IMR-90 (cell line): ENCODE results near the gene HLA-DQA1. TPM values are rescaled to one million over a fixed set of nuclear protein-coding genes. Genes with fewer than 3 reads are reported as not detected.

Experiments
- ATAC-seq: fragments of 200-7000 bp; cut with Tn5 transposase; 2 replicates; pipeline ENCODE4 v1.9.1; 2020; ENCODE audit warnings: low read depth, mild to moderate bottlenecking, moderate library complexity
- BruUV-seq: library from RNA; stranded (reverse); fragments of 400-500 nt; replicated peaks from 2 replicates; lab custom pipeline; 2021; lab: Mats Ljungman, UMichigan
- CTCF ChIA-PET: fragments of 300-600 bp; formaldehyde crosslinking; extraction: SDS; loops from one replicate; lab custom pipeline; 2021; ENCODE audit warnings: antibody characterized with exemption; lab: Yijun Ruan, JAX
- POLR2A ChIA-PET: fragments of 300-600 bp; sonication (Branson Sonifier 250); formaldehyde crosslinking; loops from one replicate; lab custom pipeline; 2022; ENCODE audit warnings: antibody characterized with exemption; ENCODE audit not compliant: unreplicated experiment; lab: Charles Lee
- DNase-seq: peaks from one replicate; pipeline ENCODE4 v3.0.0; 2013
- H2AFZ ChIP-seq: replicated peaks from 2 replicates; pipeline ENCODE3; 2013; ENCODE audit warnings: low read length, mild to moderate bottlenecking; ENCODE audit not compliant: poor library complexity
- H2AK5ac ChIP-seq: 2 replicates; pipeline ENCODE4 v1.6.1; 2013; ENCODE audit warnings: low read depth, low read length, inconsistent platforms
- H2AK9ac ChIP-seq: replicated peaks from 2 replicates; pipeline ENCODE3; 2013; ENCODE audit warnings: mild to moderate bottlenecking, low read depth, low read length, moderate library complexity; ENCODE audit not compliant: poor library complexity
- H2BK120ac ChIP-seq: 2 replicates; pipeline ENCODE4 v1.6.1; 2013; ENCODE audit warnings: low read depth, low read length, inconsistent platforms
- H2BK15ac ChIP-seq: 3 replicates; pipeline ENCODE4 v1.6.1; 2013; ENCODE audit warnings: low read depth, low read length, inconsistent platforms
- H2BK20ac ChIP-seq: 2 replicates; pipeline ENCODE4 v1.6.1; 2013; ENCODE audit warnings: low read depth, mild to moderate bottlenecking, inconsistent platforms, low read length, moderate library complexity
- H2BK5ac ChIP-seq: 2 replicates; pipeline ENCODE4 v1.6.1; 2013; ENCODE audit warnings: mild to moderate bottlenecking, low read depth, low read length, inconsistent platforms; ENCODE audit not compliant: poor library complexity, severe bottlenecking
- H3K14ac ChIP-seq: replicated peaks from 2 replicates; pipeline ENCODE4 v1.6.1; 2013; ENCODE audit warnings: low read depth, low read length, inconsistent platforms
- H3K18ac ChIP-seq: 2 replicates; pipeline ENCODE4 v1.6.1; 2013; ENCODE audit warnings: low read depth, low read length, control low read depth
- H3K23ac ChIP-seq: 2 replicates; pipeline ENCODE4 v1.6.1; 2013; ENCODE audit warnings: low read depth, low read length, inconsistent platforms
- H3K27ac ChIP-seq: 2 replicates; pipeline ENCODE4 v1.5.1; 2013; ENCODE audit warnings: mild to moderate bottlenecking, control low read depth, low read length; ENCODE audit not compliant: insufficient read depth
- H3K27me3 ChIP-seq: 2 replicates; pipeline ENCODE4 v1.6.1; 2013; ENCODE audit warnings: low read length; ENCODE audit not compliant: control insufficient read depth, insufficient read depth
- H3K36me3 ChIP-seq: 2 replicates; pipeline ENCODE4 v1.6.1; 2013; ENCODE audit warnings: low read length, mixed read lengths; ENCODE audit not compliant: control insufficient read depth, insufficient read depth
- H3K4ac ChIP-seq: 2 replicates; pipeline ENCODE4 v1.6.1; 2013; ENCODE audit warnings: low read depth, low read length, inconsistent platforms
- H3K4me1 ChIP-seq: 2 replicates; pipeline ENCODE4 v1.6.1; 2013; ENCODE audit warnings: low read length, mixed read lengths; ENCODE audit not compliant: control insufficient read depth, insufficient read depth
- H3K4me2 ChIP-seq: 2 replicates; pipeline ENCODE4 v1.6.1; 2013; ENCODE audit warnings: low read depth, mild to moderate bottlenecking, control low read depth, low read length, moderate library complexity
- H3K4me3 ChIP-seq: 2 replicates; pipeline ENCODE4 v1.5.1; 2013; ENCODE audit warnings: low read depth, mild to moderate bottlenecking, control low read depth, low read length, moderate library complexity; ENCODE audit not compliant: insufficient read depth
- H3K56ac ChIP-seq: 2 replicates; pipeline ENCODE4 v1.6.1; 2013; ENCODE audit warnings: low read length, inconsistent platforms; ENCODE audit not compliant: insufficient read depth; ENCODE audit errors: extremely low read depth
- H3K79me1 ChIP-seq, 2 experiments: 2 replicates each; pipeline ENCODE4 v1.6.1; 2013; ENCODE audit warnings: low read length in 2 of 2, inconsistent platforms in 1 of 2, low read depth in 1 of 2
- H3K9ac ChIP-seq: 2 replicates; pipeline ENCODE4 v1.6.1; 2013; ENCODE audit warnings: low read depth, low read length, control low read depth
- H3K9me1 ChIP-seq: 2 replicates; pipeline ENCODE4 v1.6.1; 2013; ENCODE audit warnings: low read length, inconsistent platforms; ENCODE audit not compliant: insufficient read depth
- H3K9me3 ChIP-seq: 2 replicates; pipeline ENCODE4 v1.6.1; 2013; ENCODE audit warnings: low read length; ENCODE audit not compliant: control insufficient read depth, insufficient read depth
- H4K20me1 ChIP-seq: 2 replicates; pipeline ENCODE4 v1.6.1; 2013; ENCODE audit warnings: low read length, inconsistent platforms; ENCODE audit not compliant: insufficient read depth
- H4K5ac ChIP-seq: 2 replicates; pipeline ENCODE4 v1.6.1; 2013; ENCODE audit warnings: mild to moderate bottlenecking, low read depth, low read length, control low read depth
- H4K8ac ChIP-seq, 2 experiments: 2 replicates each; pipeline ENCODE4 v1.6.1; 2013; ENCODE audit warnings: low read depth in 2 of 2, low read length in 2 of 2, control low read depth in 1 of 2, inconsistent platforms in 1 of 2
- H4K91ac ChIP-seq: 2 replicates; pipeline ENCODE4 v1.6.1; 2013; ENCODE audit warnings: low read depth, low read length, inconsistent platforms; ENCODE audit not compliant: insufficient read depth
- BHLHE40 ChIP-seq: fragments of 150-350 bp; IDR thresholded peaks from 2 replicates; pipeline ENCODE4 v1.6.1; 2016; ENCODE audit warnings: mild to moderate bottlenecking, low read depth, low read length
- CHD1 ChIP-seq: IDR thresholded peaks from 2 replicates; pipeline ENCODE4 v1.6.1; 2012; ENCODE audit warnings: low read depth, low read length, improper control_type of control experiment
- CTCF ChIP-seq: conservative IDR thresholded peaks from 2 replicates; pipeline ENCODE4 v1.5.1; 2012; ENCODE audit warnings: mild to moderate bottlenecking, low read depth, low read length, improper control_type of control experiment
- ELK1 ChIP-seq: fragments of 150-350 bp; IDR thresholded peaks from 2 replicates; pipeline ENCODE4 v1.6.1; 2016; ENCODE audit warnings: low read depth, mild to moderate bottlenecking, low read length, moderate library complexity, borderline replicate concordance
- MAFK ChIP-seq: IDR thresholded peaks from 2 replicates; pipeline ENCODE4 v1.6.1; 2012; ENCODE audit warnings: low read depth, low read length, improper control_type of control experiment
- MAZ ChIP-seq: IDR thresholded peaks from 2 replicates; pipeline ENCODE4 v1.6.1; 2012; ENCODE audit warnings: low read depth, mild to moderate bottlenecking, low read length, improper control_type of control experiment, moderate library complexity, borderline replicate concordance
- MXI1 ChIP-seq: IDR thresholded peaks from 2 replicates; pipeline ENCODE4 v1.6.1; 2012; ENCODE audit warnings: low read depth, mild to moderate bottlenecking, low read length, moderate library complexity, borderline replicate concordance
- NFE2L2 ChIP-seq: fragments of 150-350 bp; IDR thresholded peaks from 2 replicates; pipeline ENCODE4 v1.6.1; 2016; ENCODE audit warnings: low read depth, mild to moderate bottlenecking, low read length
- POLR2A ChIP-seq: IDR thresholded peaks from 2 replicates; pipeline ENCODE4 v1.6.1; 2012; ENCODE audit warnings: mild to moderate bottlenecking, low read depth, low read length
- RAD21 ChIP-seq: IDR thresholded peaks from 2 replicates; pipeline ENCODE4 v1.6.1; 2012; ENCODE audit warnings: low read length, improper control_type of control experiment
- USF2 ChIP-seq: fragments of 150-350 bp; IDR thresholded peaks from 2 replicates; pipeline ENCODE4 v1.6.1; 2017; ENCODE audit warnings: mild to moderate bottlenecking, antibody characterized with exemption, low read length, low read depth
- dilution Hi-C: fragments of 300-500 bp; cut with HindIII; formaldehyde crosslinking; loops from one replicate; pipeline ENCODE4 v1.14.3; 2018; ENCODE audit warnings: low sequenced_read_pairs; ENCODE audit not compliant: unreplicated experiment
- in situ Hi-C: fragments of 300-500 bp; cut with MboI; formaldehyde crosslinking; loops from 3 replicates; pipeline ENCODE4 v1.14.3; 2019; ENCODE audit warnings: low sequenced_read_pairs, inconsistent platforms, mixed read lengths
- intact Hi-C: fragments of 100-400 bp; cut with micrococcal nuclease; formaldehyde crosslinking; loops from 2 replicates; pipeline ENCODE4 v1.10.0; 2022
- polyA plus RNA-seq, 3 experiments: library from polyadenylated mRNA; depleted of rRNA; stranded (reverse); fragments of >200 nt; gene quantifications; 2 replicates each; pipeline ENCODE4 v1.2.3, GENCODE V29; 2012; ENCODE audit warnings: low replicate concordance in 1 of 3
- total RNA-seq: library from RNA; depleted of rRNA; stranded (reverse); fragments of >200 nt; gene quantifications from 2 replicates; pipeline ENCODE4 v1.2.3, GENCODE V29; 2012

Gene HLA-DQA1
- total and polyA plus RNA-seq, 2 of the 4 experiments (the other 2 are of a cell fraction): not detected

- DNase-seq (no peak), ATAC-seq (no peak)
- no peak overlapping the region for H2BK5ac ChIP-seq
- no peaks in the 10 kb centered on the region for H3K9me3 ChIP-seq
- POLR2A ChIA-PET: no interaction called here
- no peaks in the 10 kb centered on the region for H3K4me1 ChIP-seq
- no peak overlapping the region for H2BK20ac ChIP-seq
- BruUV-seq: no TSS peak
- no peak overlapping the region for H3K27ac ChIP-seq
- no peak overlapping the region for H4K91ac ChIP-seq
- H3K56ac ChIP-seq: no peak overlapping the region
- TF ChIP-seq MAZ: no peak
- no peak for TF ChIP-seq CHD1
- TF ChIP-seq USF2: no peak
- no peak for TF ChIP-seq MAFK
- no peak for TF ChIP-seq CTCF
- TF ChIP-seq RAD21: no peak
- TF ChIP-seq BHLHE40: no peak
- TF ChIP-seq NFE2L2: no peak
- TF ChIP-seq MXI1: no peak
- no peak for TF ChIP-seq ELK1
- no peak for TF ChIP-seq POLR2A
- no peak overlapping the region for H3K23ac ChIP-seq
- no peak overlapping the region for H2BK120ac ChIP-seq
- H2AK9ac ChIP-seq: no peak overlapping the region
- no peaks in the 10 kb centered on the region for H3K79me1 ChIP-seq
- H3K18ac ChIP-seq: no peak overlapping the region
- dilution Hi-C loops (no loop called here), in situ Hi-C loops (no loop called here), intact Hi-C loops (no loop called here)
- no peak overlapping the region for H2AK5ac ChIP-seq
- no peak overlapping the region for H3K4ac ChIP-seq
- H4K5ac ChIP-seq: no peak overlapping the region
- no peaks in the 10 kb centered on the region for H3K36me3 ChIP-seq
- CTCF ChIA-PET: no interaction called here
- no peaks in the 10 kb centered on the region for H3K27me3 ChIP-seq
- H3K9me1 ChIP-seq: no peaks in the 10 kb centered on the region
- H3K4me3 ChIP-seq: no peak overlapping the region
- no peak overlapping the region for H2AFZ ChIP-seq
- H4K20me1 ChIP-seq: no peaks in the 10 kb centered on the region
- no peak overlapping the region for H3K9ac ChIP-seq
- H2BK15ac ChIP-seq: no peak overlapping the region
- no peak overlapping the region for H3K14ac ChIP-seq
- H3K4me2 ChIP-seq: no peak overlapping the region
- H4K8ac ChIP-seq: no peak overlapping the region
These were observed 13.5 kb upstream of the HLA-DQA1 start for GRCh38 chr6:32623693-32624092.
